WI38 (cell line): ENCODE measurements around the gene HPGD.

ENCODE experiments used
- H3K4me3 ChIP-seq: 2 replicates; pipeline ENCODE4 v1.5.1; 2011; ENCODE audit warnings: low read depth, mild to moderate bottlenecking, control low read depth, low read length
- TF ChIP-seq, protein P1 (sequence below): IDR thresholded peaks from 2 replicates; pipeline ENCODE4 v1.5.1; 2012; ENCODE audit warnings: low read depth, mild to moderate bottlenecking, control low read depth, low read length

HPGD gene

DNA sequence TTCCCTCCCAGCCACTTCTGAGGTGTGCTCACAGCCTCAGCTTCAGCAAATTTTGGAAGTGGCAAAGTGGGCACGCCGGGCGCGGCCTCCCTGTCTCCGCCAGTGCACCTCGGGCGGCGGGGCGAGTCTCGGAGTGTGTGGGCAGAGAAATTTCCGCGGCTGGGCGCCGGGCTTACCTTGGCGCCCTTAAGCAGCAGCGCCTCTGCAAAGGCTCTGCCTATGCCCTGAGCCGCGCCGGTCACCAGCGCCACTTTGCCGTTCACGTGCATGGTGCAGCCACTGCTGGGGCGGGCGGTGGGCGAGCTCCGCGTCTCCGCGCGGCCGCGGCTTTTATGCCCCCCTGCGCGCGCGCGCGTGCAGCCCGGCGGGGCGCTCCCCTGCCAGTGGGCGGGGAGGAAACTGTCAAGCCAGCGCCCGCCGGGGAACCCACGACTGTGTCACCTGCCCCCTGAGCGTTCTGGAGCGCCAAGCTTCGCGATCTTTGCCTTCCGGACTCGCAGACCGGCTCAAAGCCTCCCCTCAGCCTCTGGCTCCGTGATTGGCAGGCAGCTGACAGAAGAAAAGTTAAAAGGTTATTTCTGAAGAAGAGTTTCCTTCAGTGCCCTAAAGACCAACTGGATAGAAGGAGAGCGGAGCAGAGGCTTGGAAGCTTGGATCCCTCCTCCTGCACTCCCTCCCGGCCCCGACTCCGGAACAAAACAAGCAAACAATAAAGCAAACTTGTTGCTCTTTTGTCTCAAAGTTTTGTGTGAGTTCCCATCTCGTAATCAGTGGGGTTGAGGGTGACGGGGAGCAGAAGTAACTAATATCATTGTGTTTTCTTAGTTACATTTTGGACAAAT is at the start of gene HPGD:
TSS of gene HPGD (minus strand) at position 306 of the 842 bp plus-strand sequence. CDS start at position 269, 37 bp downstream.
- 0 out of 2 replicates have a peak within 1 kb of the TSS, but pooled peaks have one; percentile 14 for H3K4me3 ChIP-seq
- TF ChIP-seq, protein P1, sequence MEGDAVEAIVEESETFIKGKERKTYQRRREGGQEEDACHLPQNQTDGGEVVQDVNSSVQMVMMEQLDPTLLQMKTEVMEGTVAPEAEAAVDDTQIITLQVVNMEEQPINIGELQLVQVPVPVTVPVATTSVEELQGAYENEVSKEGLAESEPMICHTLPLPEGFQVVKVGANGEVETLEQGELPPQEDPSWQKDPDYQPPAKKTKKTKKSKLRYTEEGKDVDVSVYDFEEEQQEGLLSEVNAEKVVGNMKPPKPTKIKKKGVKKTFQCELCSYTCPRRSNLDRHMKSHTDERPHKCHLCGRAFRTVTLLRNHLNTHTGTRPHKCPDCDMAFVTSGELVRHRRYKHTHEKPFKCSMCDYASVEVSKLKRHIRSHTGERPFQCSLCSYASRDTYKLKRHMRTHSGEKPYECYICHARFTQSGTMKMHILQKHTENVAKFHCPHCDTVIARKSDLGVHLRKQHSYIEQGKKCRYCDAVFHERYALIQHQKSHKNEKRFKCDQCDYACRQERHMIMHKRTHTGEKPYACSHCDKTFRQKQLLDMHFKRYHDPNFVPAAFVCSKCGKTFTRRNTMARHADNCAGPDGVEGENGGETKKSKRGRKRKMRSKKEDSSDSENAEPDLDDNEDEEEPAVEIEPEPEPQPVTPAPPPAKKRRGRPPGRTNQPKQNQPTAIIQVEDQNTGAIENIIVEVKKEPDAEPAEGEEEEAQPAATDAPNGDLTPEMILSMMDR, result no peak

- no peak overlapping the region for H3K4me3 ChIP-seq
- TF ChIP-seq, protein P1, result no peak
These were observed 42.2 kb upstream of the HPGD start for GRCh38 chr4:174564529-174564928.

DNA sequence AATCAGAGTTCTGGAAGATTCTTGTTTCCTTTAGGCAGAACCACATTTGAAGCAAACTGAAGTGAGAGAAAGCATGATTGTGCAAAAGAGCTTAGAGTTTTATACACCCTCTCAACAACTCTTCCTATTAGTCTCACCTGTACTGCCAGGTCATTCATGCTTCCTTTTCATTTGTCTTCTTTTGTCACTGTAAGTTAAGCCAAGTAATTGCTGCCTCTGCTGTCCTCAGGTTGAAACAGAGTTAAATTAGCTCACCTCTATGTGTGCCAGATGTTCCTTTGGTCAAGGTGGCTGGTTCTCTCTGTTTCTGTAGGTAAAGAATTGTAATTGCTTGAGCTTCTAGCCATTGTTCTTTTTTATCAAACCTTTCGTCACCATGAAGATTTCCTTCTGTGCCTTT is 41.1 kb upstream of the HPGD start:
- TF ChIP-seq, protein P1, result no peak
- H3K4me3 ChIP-seq, result no peak overlapping the region

GRCh38 chr4:174561560-174561959 is 39.3 kb upstream of the HPGD start:
- no peak overlapping the region for H3K4me3 ChIP-seq
- TF ChIP-seq, protein P1, result no peak

- H3K4me3 ChIP-seq, result no peak overlapping the region
- TF ChIP-seq, protein P1, result no peak
These were observed 37.6 kb upstream of the HPGD start for GRCh38 chr4:174559894-174560293.

GRCh38 chr4:174555789-174556630 is 33.7 kb upstream of the HPGD start:
- TF ChIP-seq, protein P1, result no peak
- no peak overlapping the region for H3K4me3 ChIP-seq
